GM12891 (cell line): ENCODE measurements around the gene UGT2A3. TPM values are rescaled to one million over a fixed set of nuclear protein-coding genes. Genes with fewer than 3 reads are reported as not detected.
"Not testable (repeated sequence)": the region's sequence is repeated elsewhere in the genome, so short reads cannot be mapped to it uniquely, and the experiment has no call there.

Source experiments
- DNase-seq: peaks from one replicate; pipeline ENCODE4 v3.0.0; 2011; ENCODE audit warnings: low spot score; ENCODE audit not compliant: insufficient read length
- FAIRE-seq: peaks from 2 replicates; lab custom pipeline; 2011; peaks lifted over from hg19 to GRCh38; lab: Jason Lieb, UNC
- PAX5 ChIP-seq: IDR thresholded peaks from 2 replicates; pipeline ENCODE4 v1.6.1; 2011; ENCODE audit warnings: low read length, moderate library complexity, mild to moderate bottlenecking; ENCODE audit not compliant: insufficient read depth, severe bottlenecking
- POLR2A ChIP-seq: IDR thresholded peaks from 2 replicates; pipeline ENCODE4 v1.6.1; 2011; ENCODE audit warnings: low read depth, low read length, control low read depth
- POLR2AphosphoS5 ChIP-seq: IDR thresholded peaks from 2 replicates; pipeline ENCODE4 v1.6.1; 2011; ENCODE audit warnings: low read depth, low read length, control low read depth
- POU2F2 ChIP-seq: IDR thresholded peaks from 2 replicates; pipeline ENCODE4 v1.6.1; 2011; ENCODE audit warnings: low read depth, mild to moderate bottlenecking, control low read depth, low read length, moderate library complexity
- SPI1 ChIP-seq: IDR thresholded peaks from 2 replicates; pipeline ENCODE4 v1.6.1; 2011; ENCODE audit warnings: low read depth, low read length, control low read depth
- TAF1 ChIP-seq: IDR thresholded peaks from 2 replicates; pipeline ENCODE4 v1.6.1; 2011; ENCODE audit warnings: low read depth, low read length, control low read depth
- polyA plus RNA-seq: library from polyadenylated mRNA; unstranded; fragments of >200 nt; gene quantifications from one replicate; pipeline ENCODE4 v1.2.1, GENCODE V29; 2012; ENCODE audit warnings: low read depth, missing spikeins, inconsistent platforms; ENCODE audit not compliant: missing spikeins

Gene UGT2A3
- not detected for polyA plus RNA-seq

- no peak for TF ChIP-seq SPI1
- no peak for TF ChIP-seq POLR2AphosphoS5
- no peak for TF ChIP-seq POLR2A
- no peak for TF ChIP-seq POU2F2
- TF ChIP-seq PAX5, result no peak
- no peak for TF ChIP-seq TAF1
- FAIRE-seq (no peak), DNase-seq (no peak)
These were observed at the start of gene UGT2A3 for GRCh38 chr4:68951078-68951805. Gene UGT2A3, minus strand, starts transcription at chr4:68951804. Its CDS starts 44 bp downstream, at chr4:68951760.

- TF ChIP-seq POLR2A, result no peak
- DNase-seq (no peak), FAIRE-seq (no peak)
These were observed 45.4 kb upstream of the UGT2A3 start for GRCh38 chr4:68997040-68997439.

- TF ChIP-seq POLR2A, result no peak
- no peak for DNase-seq
- FAIRE-seq, result no peak
These were observed 43.7 kb upstream of the UGT2A3 start for GRCh38 chr4:68995292-68995691.

GRCh38 chr4:68987007-68987406 lies 35.4 kb upstream of the UGT2A3 start:
- TF ChIP-seq POLR2AphosphoS5 (no peak), POU2F2 (no peak), POLR2A (no peak), SPI1 (no peak), TAF1 (no peak), PAX5 (no peak)
- FAIRE-seq (no peak), DNase-seq (no peak)

GRCh38 chr4:68985442-68985841 lies 33.8 kb upstream of the UGT2A3 start:
- DNase-seq, result no peak
- no peak for FAIRE-seq
- no peak for TF ChIP-seq TAF1

GRCh38 chr4:68984947-68985346 lies 33.3 kb upstream of the UGT2A3 start:
- DNase-seq (no peak), FAIRE-seq (no peak)
- no peak for TF ChIP-seq TAF1
- no peak for TF ChIP-seq POLR2A
- no peak for TF ChIP-seq PAX5
- TF ChIP-seq POU2F2, result no peak
- TF ChIP-seq SPI1, result no peak
- TF ChIP-seq POLR2AphosphoS5, result no peak

- DNase-seq (no peak), FAIRE-seq (no peak)
- TF ChIP-seq POU2F2, result no peak
- TF ChIP-seq TAF1, result no peak
- no peak for TF ChIP-seq POLR2AphosphoS5
- TF ChIP-seq PAX5, result no peak
- no peak for TF ChIP-seq SPI1
- no peak for TF ChIP-seq POLR2A
These were observed 11.8 kb upstream of the UGT2A3 start for GRCh38 chr4:68963374-68963773.

- TF ChIP-seq PAX5 (no peak), TAF1 (no peak), POLR2AphosphoS5 (no peak), POLR2A (no peak), SPI1 (no peak), POU2F2 (no peak)
- no peak for FAIRE-seq
- no peak for DNase-seq
These were observed 11.3 kb upstream of the UGT2A3 start for GRCh38 chr4:68962868-68963267.

- FAIRE-seq (no peak), DNase-seq (no peak)
- no peak for TF ChIP-seq POLR2A
- no peak for TF ChIP-seq TAF1
- TF ChIP-seq PAX5, result no peak
- TF ChIP-seq SPI1, result no peak
- TF ChIP-seq POLR2AphosphoS5, result no peak
- no peak for TF ChIP-seq POU2F2
These were observed 8.9 kb upstream of the UGT2A3 start for GRCh38 chr4:68960294-68961163.

GRCh38 chr4:68959085-68959484 lies 7.5 kb upstream of the UGT2A3 start:
- not testable (repeated sequence) for FAIRE-seq, DNase-seq

GRCh38 chr4:68954126-68954525 lies 2.5 kb upstream of the UGT2A3 start:
- no peak for FAIRE-seq
- DNase-seq, result no peak
- TF ChIP-seq POLR2AphosphoS5 (no peak), POU2F2 (no peak), SPI1 (no peak), PAX5 (no peak), TAF1 (no peak), POLR2A (no peak)
